ENCODE results near the gene IFNA13.

DNA sequence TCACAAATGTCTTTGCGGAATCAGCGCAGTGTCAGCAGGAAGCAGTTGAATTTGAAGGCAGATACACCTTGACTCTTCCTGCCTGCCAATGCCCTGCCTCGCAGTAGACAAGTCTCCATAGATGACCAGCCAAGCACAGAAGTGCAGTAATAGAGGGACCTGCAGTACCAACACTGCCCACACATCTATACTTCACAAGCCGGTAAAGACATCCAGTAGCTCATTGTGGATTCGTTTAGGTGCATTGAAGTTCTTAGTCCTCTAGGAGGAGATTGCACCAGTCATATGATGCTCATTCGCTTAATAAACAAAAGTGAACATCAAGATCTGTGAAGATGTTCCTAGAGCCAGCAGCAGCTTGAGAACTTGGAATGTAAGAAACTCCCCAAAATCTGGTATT is 24.4 kb upstream of the IFNA13 start:
- no peak for TF ChIP-seq SUZ12 (IDR thresholded peaks at IDR 0.05; ENCODE audit: low read depth, low read length)
- TF ChIP-seq ZNF740 (CRISPR knock-in tag; IDR thresholded peaks at IDR 0.05) = no peak
- no peak for TF ChIP-seq NR2C2 (CRISPR knock-in tag; IDR thresholded peaks at IDR 0.05; ENCODE audit: borderline replicate concordance)
